SK-N-SH treated with all-trans-retinoic acid at 6 μM for 48 hours (cell line): ENCODE data around the gene GTF3C4.

ENCODE experiments used
- RARB ChIP-seq: fragments of 250-450 bp; sonication (Bioruptor Pico); IDR thresholded peaks from 2 replicates; pipeline ENCODE4 v1.8.0; 2021; ENCODE audit warnings: mild to moderate bottlenecking, moderate library complexity
- ZFP30 ChIP-seq: fragments of 450-650 bp; formaldehyde crosslinking; IDR thresholded peaks from 2 replicates; pipeline ENCODE4 v1.5.0; 2022; ENCODE audit warnings: mild to moderate bottlenecking, moderate library complexity
- ZNF565 ChIP-seq: fragments of 450-650 bp; formaldehyde crosslinking; conservative IDR thresholded peaks from 2 replicates; pipeline ENCODE4 v1.5.0; 2020; ENCODE audit warnings: low read depth, mild to moderate bottlenecking, moderate library complexity
- ZNF70 ChIP-seq: fragments of 450-650 bp; formaldehyde crosslinking; IDR thresholded peaks from 2 replicates; pipeline ENCODE4 v1.5.0; 2020; ENCODE audit warnings: mild to moderate bottlenecking, moderate library complexity
- TF ChIP-seq, protein P1 (sequence below): fragments of 250-450 bp; sonication (Bioruptor Pico); IDR thresholded peaks from 2 replicates; pipeline ENCODE4 v1.8.0; 2020; ENCODE audit warnings: mild to moderate bottlenecking, moderate library complexity, borderline replicate concordance

DNA sequence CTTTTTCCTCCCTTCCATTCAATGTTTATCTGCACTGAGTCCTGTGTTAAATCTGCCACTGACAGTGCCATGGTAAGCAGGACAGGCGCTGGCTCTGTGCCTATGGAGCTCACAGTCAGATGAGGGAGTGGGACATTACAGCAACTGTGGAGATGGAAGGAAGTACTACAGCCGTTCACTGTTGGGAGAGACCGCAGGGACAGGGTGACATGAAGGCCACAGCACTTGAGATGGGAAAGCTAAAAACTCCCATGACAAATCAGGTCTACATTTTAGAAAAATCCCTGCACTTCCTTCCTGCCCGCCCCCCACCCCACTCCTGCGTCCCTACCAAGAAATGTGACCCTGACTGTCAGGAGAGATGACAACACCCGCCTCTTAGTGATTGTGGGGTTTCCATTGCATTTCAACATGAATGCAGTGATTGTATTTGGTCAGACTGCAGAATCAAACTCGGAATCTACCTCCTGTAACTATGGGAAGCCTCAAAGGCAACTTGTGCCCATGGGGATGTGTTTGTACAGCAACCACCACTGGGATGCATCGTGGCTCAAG is 56.4 kb downstream of the GTF3C4 start:
- TF ChIP-seq ZFP30 (CRISPR knock-in tag), result no peak
- no peak for TF ChIP-seq RARB (CRISPR knock-in tag)
- no peak for TF ChIP-seq ZNF565
- TF ChIP-seq, protein P1, sequence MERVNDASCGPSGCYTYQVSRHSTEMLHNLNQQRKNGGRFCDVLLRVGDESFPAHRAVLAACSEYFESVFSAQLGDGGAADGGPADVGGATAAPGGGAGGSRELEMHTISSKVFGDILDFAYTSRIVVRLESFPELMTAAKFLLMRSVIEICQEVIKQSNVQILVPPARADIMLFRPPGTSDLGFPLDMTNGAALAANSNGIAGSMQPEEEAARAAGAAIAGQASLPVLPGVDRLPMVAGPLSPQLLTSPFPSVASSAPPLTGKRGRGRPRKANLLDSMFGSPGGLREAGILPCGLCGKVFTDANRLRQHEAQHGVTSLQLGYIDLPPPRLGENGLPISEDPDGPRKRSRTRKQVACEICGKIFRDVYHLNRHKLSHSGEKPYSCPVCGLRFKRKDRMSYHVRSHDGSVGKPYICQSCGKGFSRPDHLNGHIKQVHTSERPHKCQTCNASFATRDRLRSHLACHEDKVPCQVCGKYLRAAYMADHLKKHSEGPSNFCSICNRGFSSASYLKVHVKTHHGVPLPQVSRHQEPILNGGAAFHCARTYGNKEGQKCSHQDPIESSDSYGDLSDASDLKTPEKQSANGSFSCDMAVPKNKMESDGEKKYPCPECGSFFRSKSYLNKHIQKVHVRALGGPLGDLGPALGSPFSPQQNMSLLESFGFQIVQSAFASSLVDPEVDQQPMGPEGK (CRISPR knock-in tag), result no peak
- TF ChIP-seq ZNF70, result no peak
